Trophoblast cell (in vitro differentiated cells and primary cell): ENCODE measurements around the gene HAT1.

Experiments used
- DNase-seq, 2 donors: peaks; one replicate each; pipeline ENCODE4 v3.0.0-alpha.2; 2016
- H2AFZ ChIP-seq: 2 replicates; pipeline ENCODE4 v1.6.1; 2013; ENCODE audit warnings: low read length, moderate library complexity, mild to moderate bottlenecking; ENCODE audit not compliant: insufficient read depth, poor library complexity
- H2AK5ac ChIP-seq: 2 replicates; pipeline ENCODE4 v1.6.1; 2013; ENCODE audit warnings: mild to moderate bottlenecking, low read length
- H2BK120ac ChIP-seq: 2 replicates; pipeline ENCODE4 v1.6.1; 2013; ENCODE audit warnings: low read length, mild to moderate bottlenecking, moderate library complexity; ENCODE audit not compliant: insufficient read depth, poor library complexity
- H2BK12ac ChIP-seq: 2 replicates; pipeline ENCODE4 v1.6.1; 2013; ENCODE audit warnings: mild to moderate bottlenecking, low read length, moderate library complexity
- H2BK5ac ChIP-seq: 2 replicates; pipeline ENCODE4 v1.6.1; 2013; ENCODE audit warnings: low read length, low read depth, moderate library complexity, mild to moderate bottlenecking; ENCODE audit not compliant: poor library complexity
- H3K14ac ChIP-seq: 2 replicates; pipeline ENCODE4 v1.6.1; 2013; ENCODE audit warnings: mild to moderate bottlenecking, low read length
- H3K18ac ChIP-seq: 2 replicates; pipeline ENCODE4 v1.6.1; 2013; ENCODE audit warnings: mild to moderate bottlenecking, low read length
- H3K23ac ChIP-seq: 2 replicates; pipeline ENCODE4 v1.6.1; 2013; ENCODE audit warnings: low read length
- H3K27ac ChIP-seq: 2 replicates; pipeline ENCODE4 v1.5.1; 2013; ENCODE audit warnings: low read depth, mild to moderate bottlenecking, inconsistent platforms, low read length, moderate library complexity
- H3K27me3 ChIP-seq: 2 replicates; pipeline ENCODE4 v1.6.1; 2013; ENCODE audit warnings: inconsistent platforms, mild to moderate bottlenecking, low read length, moderate library complexity; ENCODE audit not compliant: insufficient read depth
- H3K36me3 ChIP-seq, 2 experiments: 1 replicate in 1 of 2; 2 replicates in 1 of 2; pipeline ENCODE4 v1.6.1; 2013; ENCODE audit warnings: low read length in 2 of 2, mild to moderate bottlenecking in 2 of 2, moderate library complexity in 1 of 2; ENCODE audit not compliant: insufficient read depth in 2 of 2, control insufficient read depth in 1 of 2
- H3K4ac ChIP-seq: 2 replicates; pipeline ENCODE4 v1.6.1; 2013; ENCODE audit warnings: low read depth, mild to moderate bottlenecking, low read length, moderate library complexity
- H3K4me1 ChIP-seq, 2 experiments: 1 replicate in 1 of 2; 2 replicates in 1 of 2; pipeline ENCODE4 v1.6.1; 2013; ENCODE audit warnings: low read length in 2 of 2, mild to moderate bottlenecking in 2 of 2, moderate library complexity in 1 of 2; ENCODE audit not compliant: insufficient read depth in 2 of 2, control insufficient read depth in 1 of 2
- H3K4me2 ChIP-seq: 2 replicates; pipeline ENCODE4 v1.6.1; 2013; ENCODE audit warnings: inconsistent platforms, mild to moderate bottlenecking, low read length, moderate library complexity
- H3K4me3 ChIP-seq: 2 replicates; pipeline ENCODE4 v1.5.1; 2013; ENCODE audit warnings: mild to moderate bottlenecking, low read depth, low read length, inconsistent platforms
- H3K79me1 ChIP-seq: one replicate; pipeline ENCODE4 v1.6.1; 2013; ENCODE audit warnings: low read length
- H3K79me2 ChIP-seq: 2 replicates; pipeline ENCODE4 v1.6.1; 2013; ENCODE audit warnings: low read length, mild to moderate bottlenecking; ENCODE audit not compliant: control insufficient read depth, insufficient read depth, poor library complexity
- H3K9ac ChIP-seq: 2 replicates; pipeline ENCODE4 v1.6.1; 2013; ENCODE audit warnings: mild to moderate bottlenecking, low read length
- H3K9me3 ChIP-seq: 2 replicates; pipeline ENCODE4 v1.6.1; 2013; ENCODE audit warnings: low read depth, mild to moderate bottlenecking, control low read depth, inconsistent platforms, low read length; ENCODE audit not compliant: insufficient read depth
- H4K12ac ChIP-seq: 2 replicates; pipeline ENCODE4 v1.6.1; 2013; ENCODE audit warnings: low read depth, mild to moderate bottlenecking, low read length, moderate library complexity
- H4K8ac ChIP-seq: 2 replicates; pipeline ENCODE4 v1.6.1; 2013; ENCODE audit warnings: low read depth, mild to moderate bottlenecking, low read length, moderate library complexity
- H4K91ac ChIP-seq: one replicate; pipeline ENCODE4 v1.6.1; 2013; ENCODE audit warnings: low read depth, mild to moderate bottlenecking, low read length, moderate library complexity
- WGBS: extraction: QIAGEN DNeasy Blood & Tissue Kit; methylation state at CpG from one replicate; pipeline ENCODE4 v1.1.7; 2013; ENCODE audit warnings: missing lambda C conversion rate; ENCODE audit not compliant: insufficient read length, insufficient coverage; ENCODE audit errors: extremely low coverage; 5-methylcytosine and 5-hydroxymethylcytosine counted together

HAT1 gene

DNA sequence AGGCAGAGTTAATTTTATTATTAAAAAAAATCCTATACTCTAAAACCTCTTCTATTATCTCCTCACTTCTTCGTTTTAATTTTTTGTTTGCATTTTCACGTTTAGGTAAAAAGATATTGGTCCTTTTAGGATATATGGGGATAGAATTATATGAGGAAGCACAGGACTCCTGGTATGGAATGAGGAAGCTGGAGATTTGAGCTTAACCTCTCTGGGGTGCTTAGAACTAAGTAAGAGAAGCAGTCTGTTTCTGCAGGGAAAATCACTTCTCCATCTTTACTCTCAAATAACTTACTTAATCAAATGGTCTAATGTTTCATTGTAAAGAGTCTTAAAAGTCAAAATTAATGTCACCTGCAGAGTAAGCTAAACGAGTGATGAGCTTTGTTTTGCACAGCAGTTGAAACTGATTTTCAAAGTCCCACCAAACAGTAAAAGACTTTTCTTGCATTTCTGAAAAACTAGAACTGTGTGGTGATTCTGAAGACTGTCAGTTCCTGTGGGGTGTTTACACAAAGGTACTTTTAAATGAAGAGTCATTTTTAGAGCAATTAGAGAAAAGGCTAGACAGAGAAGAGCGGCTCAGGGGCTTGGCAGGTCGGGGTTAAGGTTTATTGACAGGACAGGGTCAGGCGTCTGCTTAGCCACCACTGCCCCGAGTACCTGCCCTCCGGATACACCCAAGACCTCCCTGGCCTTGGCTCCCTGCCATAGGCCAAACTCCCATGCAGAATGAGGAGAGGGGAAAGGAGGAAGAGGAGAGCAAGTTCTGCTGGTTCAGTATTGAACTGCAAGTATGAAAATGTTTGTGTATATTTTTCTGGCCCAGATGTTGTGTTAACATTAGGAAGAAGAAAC lies 99.0 kb downstream of the HAT1 start:
- no peaks in the 10 kb centered on the region for H3K79me1 ChIP-seq
- no peak overlapping the region for H4K12ac ChIP-seq
- no peak overlapping the region for H2BK5ac ChIP-seq
- peak overlapping the region; percentile 12 for H3K4me2 ChIP-seq
- H2AK5ac ChIP-seq: no peak overlapping the region
- no peak overlapping the region for H3K4me3 ChIP-seq
- whole genome bisulfite sequencing: 100% methylated on average over 2 of the region's 8 CpGs
- no peak overlapping the region for H3K14ac ChIP-seq
- H3K36me3 ChIP-seq: no peaks in the 10 kb centered on the region
- peak overlapping the region; percentile 11 for H2BK12ac ChIP-seq
- H3K4me1 ChIP-seq: peaks cover 3 to 9% of the 10 kb centered on the region in 2 experiments
- H2AFZ ChIP-seq: no peak overlapping the region
- H3K18ac ChIP-seq: no peak overlapping the region
- no peak overlapping the region for H3K4ac ChIP-seq
- no peak for DNase-seq
- no peaks in the 10 kb centered on the region for H3K79me2 ChIP-seq
- H3K23ac ChIP-seq: no peak overlapping the region
- peak overlapping the region; percentile 46 for H4K8ac ChIP-seq
- H2BK120ac ChIP-seq: no peak overlapping the region
- H3K9ac ChIP-seq: no peak overlapping the region
- H3K27me3 ChIP-seq: no peaks in the 10 kb centered on the region
- H4K91ac ChIP-seq: no peak overlapping the region
- H3K27ac ChIP-seq: peak overlapping the region; percentile 66
- H3K9me3 ChIP-seq: no peaks in the 10 kb centered on the region

- no peak overlapping the region for H3K23ac ChIP-seq
- H2BK120ac ChIP-seq: peak overlapping the region; percentile 33
- no peak overlapping the region for H3K14ac ChIP-seq
- H3K27ac ChIP-seq: peak overlapping the region; percentile 66
- H3K79me2 ChIP-seq: no peaks in the 10 kb centered on the region
- peaks cover 3 to 9% of the 10 kb centered on the region in 2 experiments for H3K4me1 ChIP-seq
- no peak overlapping the region for H4K91ac ChIP-seq
- H3K18ac ChIP-seq: no peak overlapping the region
- H3K9me3 ChIP-seq: no peaks in the 10 kb centered on the region
- H3K36me3 ChIP-seq: no peaks in the 10 kb centered on the region
- no peak overlapping the region for H2AFZ ChIP-seq
- H3K9ac ChIP-seq: no peak overlapping the region
- H2AK5ac ChIP-seq: no peak overlapping the region
- no peak overlapping the region for H4K12ac ChIP-seq
- no peak for DNase-seq
- H3K4me2 ChIP-seq: peak overlapping the region; percentile 10
- peak overlapping the region; percentile 4 for H2BK5ac ChIP-seq
- H4K8ac ChIP-seq: peak overlapping the region; percentile 29
- H2BK12ac ChIP-seq: no peak overlapping the region
- no peak overlapping the region for H3K4me3 ChIP-seq
- no peak overlapping the region for H3K4ac ChIP-seq
- no peaks in the 10 kb centered on the region for H3K27me3 ChIP-seq
- H3K79me1 ChIP-seq: no peaks in the 10 kb centered on the region
- no CpG with 5 or more reads among the region's 5 CpGs for WGBS
Observed at GRCh38 chr2:172021955-172022354, 99.7 kb downstream of the HAT1 start.

GRCh38 chr2:172031536-172031935 lies 109.3 kb downstream of the HAT1 start:
- Histone ChIP-seq H3K79me2 (no peaks in the 10 kb centered on the region), H3K27ac (no peak overlapping the region), H3K4me3 (no peak overlapping the region), H2BK12ac (no peak overlapping the region), H3K27me3 (no peaks in the 10 kb centered on the region), H2AK5ac (no peak overlapping the region), H2BK5ac (no peak overlapping the region), H4K8ac (no peak overlapping the region), H2BK120ac (no peak overlapping the region), H4K91ac (no peak overlapping the region), H3K79me1 (no peaks in the 10 kb centered on the region), H3K4me2 (no peak overlapping the region), H3K4me1 (peaks cover 3 to 4% of the 10 kb centered on the region in 2 experiments), H3K23ac (no peak overlapping the region), H3K9ac (no peak overlapping the region), H3K4ac (no peak overlapping the region), H3K18ac (no peak overlapping the region), H3K14ac (no peak overlapping the region), H3K9me3 (no peaks in the 10 kb centered on the region), H3K36me3 (no peaks in the 10 kb centered on the region), H2AFZ (no peak overlapping the region), H4K12ac (no peak overlapping the region)
- no CpG with 5 or more reads among the region's 4 CpGs for WGBS
- DNase-seq: no peak
